Astrocyte of the spinal cord (primary cell): ENCODE measurements around the gene SLC25A27.

Experiments
- DNase-seq: peaks from one replicate; pipeline ENCODE4 v3.0.0; 2011; ENCODE audit warnings: low read depth, low spot score
- H3K4me3 ChIP-seq: 2 replicates; pipeline ENCODE4 v1.5.1; 2011; ENCODE audit warnings: low read depth, mild to moderate bottlenecking, low read length, moderate library complexity
- CTCF ChIP-seq: IDR thresholded peaks from 2 replicates; pipeline ENCODE4 v1.5.1; 2012; ENCODE audit warnings: low read depth, mild to moderate bottlenecking, low read length, inconsistent platforms
- in situ Hi-C: cut with HindIII; loops from 2 replicates; pipeline ENCODE4 v1.10.0; 2017; ENCODE audit warnings: low sequenced_read_pairs

Gene SLC25A27

DNA sequence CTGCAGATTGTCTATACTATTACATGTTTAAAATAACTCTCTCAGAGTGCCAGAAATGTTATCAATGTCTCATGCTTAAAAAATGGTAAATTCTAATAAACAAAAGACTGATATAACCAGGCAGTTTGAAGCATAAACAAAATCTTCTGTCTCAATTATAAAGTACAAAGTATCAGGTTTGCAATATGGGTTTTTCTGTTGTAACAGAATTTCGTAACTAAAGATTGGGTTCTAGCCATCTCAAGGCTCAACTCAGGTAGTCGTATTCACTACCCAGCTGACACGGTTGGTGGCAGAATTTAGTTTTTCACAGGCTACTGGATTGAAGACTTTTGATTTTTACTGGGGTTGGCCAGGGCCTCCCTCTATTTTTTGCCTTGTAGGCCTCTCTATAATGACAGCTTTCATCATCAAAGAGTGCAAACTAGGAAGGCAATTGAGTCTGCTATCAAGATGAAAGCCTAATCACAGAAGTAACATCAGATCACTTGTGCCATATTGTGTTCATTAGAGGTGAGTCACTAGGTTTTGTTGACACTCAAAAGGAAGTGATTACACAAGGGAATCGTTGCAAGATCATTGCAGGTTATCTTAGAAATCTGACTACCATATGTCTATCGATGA, 3.8 kb upstream of the SLC25A27 start:
- no peak for TF ChIP-seq CTCF
- DNase-seq = no peak
- H3K4me3 ChIP-seq = no peak overlapping the region
- in situ Hi-C loops = no loop called here

- DNase-seq = no peak
- in situ Hi-C loops = no loop called here
- no peak for TF ChIP-seq CTCF
- no peak overlapping the region for H3K4me3 ChIP-seq
Observed at GRCh38 chr6:46651006-46651405, 1.8 kb upstream of the SLC25A27 start.

- H3K4me3 ChIP-seq = peak overlapping the region; percentile 68
- DNase-seq = no peak
- no peak for TF ChIP-seq CTCF
- in situ Hi-C loops = no loop called here
Observed at GRCh38 chr6:46651816-46652215, 959 bp upstream of the SLC25A27 start.

DNA sequence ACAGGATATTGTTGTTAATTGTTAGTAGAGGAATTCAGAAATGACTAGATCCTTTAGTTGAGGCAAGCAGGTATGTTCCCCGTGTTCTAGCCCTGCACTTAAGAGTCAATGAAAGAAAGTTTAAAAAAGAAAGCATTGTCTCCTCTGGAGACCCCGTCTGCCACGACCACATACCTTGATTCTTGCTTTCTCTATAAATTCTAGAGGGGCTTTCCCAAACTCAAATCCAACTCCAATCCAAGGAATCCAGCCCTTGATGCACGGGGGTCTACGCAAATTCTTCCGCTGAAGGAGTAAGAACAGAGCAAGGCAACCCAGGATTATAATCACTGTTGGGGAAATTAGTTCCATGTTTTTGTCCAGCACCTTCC, 558 bp upstream of the SLC25A27 start:
- H3K4me3 ChIP-seq = peak overlapping the region; percentile 68
- DNase-seq = no peak
- in situ Hi-C loops = no loop called here
- no peak for TF ChIP-seq CTCF

GRCh38 chr6:46653439-46654195, 842 bp downstream of the SLC25A27 start:
- DNase-seq = peak; percentile 21
- TF ChIP-seq CTCF = no peak
- peak overlapping the region; percentile 68 for H3K4me3 ChIP-seq
- in situ Hi-C loops = no loop called here

GRCh38 chr6:46655803-46656202, 3.0 kb downstream of the SLC25A27 start:
- in situ Hi-C loops = no loop called here
- no peak for DNase-seq
- no peak overlapping the region for H3K4me3 ChIP-seq
- TF ChIP-seq CTCF = peak; percentile 47
